GM12878 (cell line): Measurements from ENCODE around the gene HNRNPU. TPM values are rescaled to one million over a fixed set of nuclear protein-coding genes. Genes with fewer than 3 reads are reported as not detected.

Experiments used
- ATAC-seq: fragments of 200-7000 bp; cut with Tn5 transposase; 3 replicates; pipeline ENCODE4 v1.9.1; 2020; ENCODE audit warnings: mild to moderate bottlenecking, moderate library complexity
- BruUV-seq: library from RNA; stranded (reverse); fragments of 400-500 nt; replicated peaks from 2 replicates; lab custom pipeline; 2021; lab: Mats Ljungman, UMichigan
- CTCF ChIA-PET: fragments of 300-600 bp; sonication (Branson Sonifier 250); formaldehyde crosslinking; extraction: SDS; loops from one replicate; lab custom pipeline; 2021; ENCODE audit warnings: inconsistent platforms; lab: Yijun Ruan, JAX
- POLR2A ChIA-PET: fragments of 350-600 bp; formaldehyde crosslinking; extraction: SDS; loops from one replicate; lab custom pipeline; 2021; ENCODE audit warnings: inconsistent platforms; lab: Charles Lee
- RAD21 ChIA-PET: fragments of 300-600 bp; sonication (Branson Sonifier 250); formaldehyde crosslinking; loops from one replicate; lab custom pipeline; 2023; ENCODE audit warnings: antibody characterized with exemption; ENCODE audit not compliant: unreplicated experiment; lab: Charles Lee
- SMC1A ChIA-PET: fragments of 300-600 bp; sonication (Branson Sonifier 250); formaldehyde crosslinking; loops from one replicate; lab custom pipeline; 2023; ENCODE audit not compliant: unreplicated experiment, uncharacterized antibody; lab: Charles Lee
- DNase-seq: peaks from one replicate; pipeline ENCODE4 v3.0.0-alpha.2; 2011; ENCODE audit warnings: low read depth, low spot score
- FAIRE-seq: peaks from 3 replicates; lab custom pipeline; 2011; peaks lifted over from hg19 to GRCh38; lab: Jason Lieb, UNC
- H2AFZ ChIP-seq: 2 replicates; pipeline ENCODE4 v1.6.0; 2011; ENCODE audit warnings: low read depth, low read length, control low read depth; ENCODE audit not compliant: control insufficient read depth
- H3K27ac ChIP-seq: 2 replicates; pipeline ENCODE4 v1.5.1; 2011; ENCODE audit warnings: control low read depth; ENCODE audit not compliant: control insufficient read depth, insufficient read depth
- H3K27me3 ChIP-seq, 2 experiments: replicated peaks in 1 of 2; 2 replicates each; pipeline versions ENCODE4 v1.6.0 to v1.6.1; 2011; ENCODE audit warnings: low read length in 1 of 2; ENCODE audit not compliant: control insufficient read depth in 2 of 2, insufficient read depth in 2 of 2
- H3K36me3 ChIP-seq, 2 experiments: 2 replicates each; pipeline ENCODE4 v1.5.1; 2011; ENCODE audit warnings: low read length in 1 of 2; ENCODE audit not compliant: control insufficient read depth in 2 of 2, insufficient read depth in 2 of 2
- H3K4me1 ChIP-seq: 2 replicates; pipeline ENCODE4 v1.6.1; 2011; ENCODE audit warnings: mild to moderate bottlenecking, low read length, moderate library complexity, mixed read lengths; ENCODE audit not compliant: control insufficient read depth, insufficient read depth
- H3K4me2 ChIP-seq: 2 replicates; pipeline ENCODE4 v1.6.0; 2011; ENCODE audit warnings: control low read depth; ENCODE audit not compliant: control insufficient read depth, insufficient read depth
- H3K4me3 ChIP-seq: fragments of 200-600 bp; sonication (generic); 2 replicates; pipeline ENCODE4 v1.5.1; 2016
- H3K79me2 ChIP-seq: 2 replicates; pipeline ENCODE4 v1.6.0; 2011; ENCODE audit warnings: low read length; ENCODE audit not compliant: control insufficient read depth, insufficient read depth
- H3K9ac ChIP-seq: 2 replicates; pipeline ENCODE4 v1.8.0; 2011; ENCODE audit warnings: low read length, control low read depth, mixed read lengths; ENCODE audit not compliant: control insufficient read depth, insufficient read depth
- H3K9me3 ChIP-seq: replicated peaks from 3 replicates; pipeline ENCODE4 v1.5.1; 2011; ENCODE audit warnings: mild to moderate bottlenecking, low read length; ENCODE audit not compliant: control insufficient read depth, insufficient read depth
- H4K20me1 ChIP-seq: 2 replicates; pipeline ENCODE4 v1.6.0; 2011; ENCODE audit not compliant: control insufficient read depth, insufficient read depth
- E2F4 ChIP-seq: IDR thresholded peaks from 2 replicates; pipeline ENCODE4 v1.6.1; 2012; ENCODE audit warnings: low read depth, low read length, improper control_type of control experiment
- EP300 ChIP-seq, 2 experiments: fragments of 150-350 bp in 1 of 2; IDR thresholded peaks; 2 replicates each; pipeline ENCODE4 v1.6.1; 2011 to 2012; ENCODE audit warnings: low read depth in 2 of 2, low read length in 2 of 2, borderline replicate concordance in 1 of 2, improper control_type of control experiment in 1 of 2, inconsistent platforms in 1 of 2; ENCODE audit not compliant: control insufficient read depth in 1 of 2
- FOS ChIP-seq: IDR thresholded peaks from 3 replicates; pipeline ENCODE4 v1.6.1; 2011; ENCODE audit warnings: borderline replicate concordance; ENCODE audit not compliant: insufficient read length; ENCODE audit errors: extremely low read depth
- HDAC6 ChIP-seq: fragments of 200-600 bp; sonication (generic); IDR thresholded peaks from one replicate; pipeline ENCODE4 v1.8.0; 2017; ENCODE audit warnings: antibody characterized with exemption; ENCODE audit not compliant: unreplicated experiment
- LARP7 ChIP-seq: fragments of 450-650 bp; IDR thresholded peaks from 2 replicates; pipeline ENCODE4 v1.6.1; 2017; ENCODE audit warnings: mild to moderate bottlenecking
- MLLT1 ChIP-seq: fragments of 450-650 bp; IDR thresholded peaks from 2 replicates; pipeline ENCODE4 v1.6.1; 2016; ENCODE audit warnings: mild to moderate bottlenecking
- MXI1 ChIP-seq: fragments of 150-350 bp; IDR thresholded peaks from 2 replicates; pipeline ENCODE4 v1.6.1; 2011; ENCODE audit warnings: low read depth, mild to moderate bottlenecking, inconsistent platforms, low read length, improper control_type of control experiment
- ZNF207 ChIP-seq: fragments of 450-650 bp; IDR thresholded peaks from 2 replicates; pipeline ENCODE4 v1.6.1; 2014; ENCODE audit warnings: antibody characterized with exemption, mild to moderate bottlenecking, borderline replicate concordance
- WGBS: methylation state at CpG from one replicate; pipeline ENCODE4 v1.1.6; 2016; ENCODE audit warnings: low lambda C conversion rate; ENCODE audit not compliant: insufficient replicate concordance, insufficient coverage; ENCODE audit errors: missing lambda C conversion rate; 5-methylcytosine and 5-hydroxymethylcytosine counted together
- in situ Hi-C: fragments of 300-500 bp; cut with MboI; formaldehyde crosslinking; loops from 9 replicates; pipeline ENCODE4 v1.14.3; 2018; ENCODE audit warnings: mixed read lengths
- intact Hi-C: fragments of 100-400 bp; cut with micrococcal nuclease; formaldehyde crosslinking; loops from one replicate; pipeline ENCODE4 v1.14.2; 2022; ENCODE audit not compliant: unreplicated experiment
- polyA plus RNA-seq, 11 experiments: library from polyadenylated mRNA; depleted of rRNA in 4 of 11; unstranded in 6 of 11; stranded (reverse) in 5 of 11; fragments of >200 nt; fragmentation: Nextera tagmentation in 4 of 11; fragmentation: Illumina TruSeq in 1 of 11; extraction: Ambion mirVana in 4 of 11; extraction: Trizol in 1 of 11; gene quantifications; 1 replicate in 1 of 11; 2 replicates in 10 of 11; pipeline versions ENCODE4 v1.2.1 to v1.2.3, GENCODE V29; 2011 to 2016; ENCODE audit warnings: inconsistent platforms in 2 of 11, missing spikeins in 2 of 11, low read depth in 1 of 11
- total RNA-seq, 4 experiments: library from RNA; depleted of rRNA in 3 of 4; stranded (reverse); fragments of >200 nt in 3 of 4; fragmentation: Illumina TruSeq in 1 of 4; extraction: Trizol in 1 of 4; gene quantifications; 2 replicates each; pipeline versions ENCODE4 v1.2.1 to v1.2.3, GENCODE V29; 2013 to 2021
- TF ChIP-seq, protein P1 (sequence below): IDR thresholded peaks from 2 replicates; pipeline ENCODE4 v1.6.1; 2012; ENCODE audit warnings: improper control_type of control experiment, low read depth, low read length; ENCODE audit not compliant: insufficient replicate concordance

Gene HNRNPU
- total and polyA plus RNA-seq, 10 of the 15 experiments (the other 5 are each of a cell fraction or from before 2014, with no cell fraction given) = 163 to 569 (median 420) TPM

- peak; percentile 65 for TF ChIP-seq MLLT1
- TF ChIP-seq, all 136 proteins: peak for 11
Measured at GRCh38 chr1:244863491-244864252, 671 bp downstream of the HNRNPU start (continued).

DNA sequence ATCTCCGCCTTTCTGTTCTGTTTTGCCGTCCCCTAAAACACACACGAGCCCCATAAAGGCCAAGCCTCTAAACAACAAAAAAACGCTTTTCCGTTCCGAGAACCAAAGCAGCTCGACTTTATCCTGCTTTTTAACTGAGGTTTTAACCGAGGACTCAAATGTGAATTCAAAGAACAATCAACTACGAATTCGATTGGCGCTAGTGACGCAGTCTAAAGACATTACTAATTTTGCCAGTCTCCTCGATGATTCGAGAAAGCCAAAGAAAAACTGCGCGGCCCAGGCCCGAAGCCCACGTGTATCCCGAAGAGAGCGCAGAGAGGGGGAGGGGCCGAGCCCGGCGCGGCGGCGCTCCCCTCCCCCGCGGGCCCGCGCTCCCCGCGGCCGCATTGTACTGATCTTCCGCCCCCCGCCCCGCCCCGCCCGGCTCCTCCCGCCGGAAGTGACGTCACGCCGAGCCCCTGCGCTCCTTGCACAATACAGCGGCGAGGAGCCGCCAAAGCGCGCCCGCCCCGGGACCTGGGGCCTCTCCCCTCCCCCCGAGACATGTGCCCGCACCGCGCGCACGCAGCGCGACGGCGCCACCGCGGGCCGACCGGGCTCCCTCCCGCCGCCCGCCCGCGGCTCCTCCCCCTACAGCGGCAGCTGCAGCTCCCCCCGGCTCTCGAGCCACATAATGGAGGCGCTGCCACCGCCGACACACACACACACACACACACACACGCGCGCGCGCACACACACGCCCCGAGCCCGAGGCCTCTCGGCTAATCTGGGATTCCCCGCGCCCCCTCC is 1.4 kb downstream of the HNRNPU start:
- Histone ChIP-seq H3K27me3 (no peaks in the 10 kb centered on the region), H3K4me1 (peaks cover 3% of the 10 kb centered on the region; the same call in 1 of the 2 replicates), H3K27ac (peak overlapping the region; percentile 99), H3K9ac (peak overlapping the region; percentile 100), H3K79me2 (peaks cover 71% of the 10 kb centered on the region), H3K4me2 (peak overlapping the region; percentile 82), H2AFZ (no peak overlapping the region; the same call in 1 of the 2 replicates), H3K36me3 (peaks cover 4 to 34% of the 10 kb centered on the region in 2 experiments), H3K4me3 (peak overlapping the region; percentile 100), H3K9me3 (no peaks in the 10 kb centered on the region), H4K20me1 (peaks cover 14% of the 10 kb centered on the region)
- CTCF ChIA-PET = interaction anchor here (1.4 to 11.1 kb wide), 7 partner anchors 12 to 179 kb away, joined by 6 to 98 read pairs (median 11); partner anchors contain the start of gene COX20
- no peak for FAIRE-seq
- POLR2A ChIA-PET = interaction anchor here (0.6 to 21.2 kb wide), 10 partner anchors 8 to 211 kb away, joined by 3 to 350 read pairs (median 4); partner anchors contain the start of genes COX20 and DESI2
- RAD21 ChIA-PET = interaction anchor here (1.0 to 4.2 kb wide), 10 partner anchors 12 to 263 kb away, joined by 3 to 44 read pairs (median 4); partner anchors contain the start of gene COX20
- in situ Hi-C loops = loop anchor here (5.0 kb wide), 1 partner anchor 104 kb away; a partner anchor contains a TSS
- WGBS = under 1% methylated on average over 29 of the region's 87 CpGs
- DNase-seq = peak; percentile 45
- intact Hi-C loops = loop anchor here (2.0 kb wide), 1 partner anchor 58 kb away; no protein-coding TSS in a partner anchor
- peak; percentile 70 for ATAC-seq
- BruUV-seq = no TSS peak
- SMC1A ChIA-PET = interaction anchor here (1.2 to 18.4 kb wide), 11 partner anchors 10 to 180 kb away, joined by 3 to 360 read pairs (median 11); partner anchors contain the start of gene COX20
- TF ChIP-seq MXI1 = peak; percentile 98
- TF ChIP-seq, protein P1, sequence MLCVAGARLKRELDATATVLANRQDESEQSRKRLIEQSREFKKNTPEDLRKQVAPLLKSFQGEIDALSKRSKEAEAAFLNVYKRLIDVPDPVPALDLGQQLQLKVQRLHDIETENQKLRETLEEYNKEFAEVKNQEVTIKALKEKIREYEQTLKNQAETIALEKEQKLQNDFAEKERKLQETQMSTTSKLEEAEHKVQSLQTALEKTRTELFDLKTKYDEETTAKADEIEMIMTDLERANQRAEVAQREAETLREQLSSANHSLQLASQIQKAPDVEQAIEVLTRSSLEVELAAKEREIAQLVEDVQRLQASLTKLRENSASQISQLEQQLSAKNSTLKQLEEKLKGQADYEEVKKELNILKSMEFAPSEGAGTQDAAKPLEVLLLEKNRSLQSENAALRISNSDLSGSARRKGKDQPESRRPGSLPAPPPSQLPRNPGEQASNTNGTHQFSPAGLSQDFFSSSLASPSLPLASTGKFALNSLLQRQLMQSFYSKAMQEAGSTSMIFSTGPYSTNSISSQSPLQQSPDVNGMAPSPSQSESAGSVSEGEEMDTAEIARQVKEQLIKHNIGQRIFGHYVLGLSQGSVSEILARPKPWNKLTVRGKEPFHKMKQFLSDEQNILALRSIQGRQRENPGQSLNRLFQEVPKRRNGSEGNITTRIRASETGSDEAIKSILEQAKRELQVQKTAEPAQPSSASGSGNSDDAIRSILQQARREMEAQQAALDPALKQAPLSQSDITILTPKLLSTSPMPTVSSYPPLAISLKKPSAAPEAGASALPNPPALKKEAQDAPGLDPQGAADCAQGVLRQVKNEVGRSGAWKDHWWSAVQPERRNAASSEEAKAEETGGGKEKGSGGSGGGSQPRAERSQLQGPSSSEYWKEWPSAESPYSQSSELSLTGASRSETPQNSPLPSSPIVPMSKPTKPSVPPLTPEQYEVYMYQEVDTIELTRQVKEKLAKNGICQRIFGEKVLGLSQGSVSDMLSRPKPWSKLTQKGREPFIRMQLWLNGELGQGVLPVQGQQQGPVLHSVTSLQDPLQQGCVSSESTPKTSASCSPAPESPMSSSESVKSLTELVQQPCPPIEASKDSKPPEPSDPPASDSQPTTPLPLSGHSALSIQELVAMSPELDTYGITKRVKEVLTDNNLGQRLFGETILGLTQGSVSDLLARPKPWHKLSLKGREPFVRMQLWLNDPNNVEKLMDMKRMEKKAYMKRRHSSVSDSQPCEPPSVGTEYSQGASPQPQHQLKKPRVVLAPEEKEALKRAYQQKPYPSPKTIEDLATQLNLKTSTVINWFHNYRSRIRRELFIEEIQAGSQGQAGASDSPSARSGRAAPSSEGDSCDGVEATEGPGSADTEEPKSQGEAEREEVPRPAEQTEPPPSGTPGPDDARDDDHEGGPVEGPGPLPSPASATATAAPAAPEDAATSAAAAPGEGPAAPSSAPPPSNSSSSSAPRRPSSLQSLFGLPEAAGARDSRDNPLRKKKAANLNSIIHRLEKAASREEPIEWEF = no peak
- peak; percentile 19; the same call in 1 of the 2 replicates for TF ChIP-seq LARP7
- TF ChIP-seq FOS = no peak
- TF ChIP-seq E2F4 = no peak
- no peak for TF ChIP-seq HDAC6
- no peak for TF ChIP-seq EP300 (IDR thresholded peaks at IDR 0.05; ENCODE audit: borderline replicate concordance in 1 of 2, control insufficient read depth in 1 of 2, low read depth in 2 of 2, low read length in 2 of 2)
- no peak for TF ChIP-seq ZNF207
